ENCODE results near the gene EIF4B.

Gene EIF4B, protein sequence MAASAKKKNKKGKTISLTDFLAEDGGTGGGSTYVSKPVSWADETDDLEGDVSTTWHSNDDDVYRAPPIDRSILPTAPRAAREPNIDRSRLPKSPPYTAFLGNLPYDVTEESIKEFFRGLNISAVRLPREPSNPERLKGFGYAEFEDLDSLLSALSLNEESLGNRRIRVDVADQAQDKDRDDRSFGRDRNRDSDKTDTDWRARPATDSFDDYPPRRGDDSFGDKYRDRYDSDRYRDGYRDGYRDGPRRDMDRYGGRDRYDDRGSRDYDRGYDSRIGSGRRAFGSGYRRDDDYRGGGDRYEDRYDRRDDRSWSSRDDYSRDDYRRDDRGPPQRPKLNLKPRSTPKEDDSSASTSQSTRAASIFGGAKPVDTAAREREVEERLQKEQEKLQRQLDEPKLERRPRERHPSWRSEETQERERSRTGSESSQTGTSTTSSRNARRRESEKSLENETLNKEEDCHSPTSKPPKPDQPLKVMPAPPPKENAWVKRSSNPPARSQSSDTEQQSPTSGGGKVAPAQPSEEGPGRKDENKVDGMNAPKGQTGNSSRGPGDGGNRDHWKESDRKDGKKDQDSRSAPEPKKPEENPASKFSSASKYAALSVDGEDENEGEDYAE

DNA sequence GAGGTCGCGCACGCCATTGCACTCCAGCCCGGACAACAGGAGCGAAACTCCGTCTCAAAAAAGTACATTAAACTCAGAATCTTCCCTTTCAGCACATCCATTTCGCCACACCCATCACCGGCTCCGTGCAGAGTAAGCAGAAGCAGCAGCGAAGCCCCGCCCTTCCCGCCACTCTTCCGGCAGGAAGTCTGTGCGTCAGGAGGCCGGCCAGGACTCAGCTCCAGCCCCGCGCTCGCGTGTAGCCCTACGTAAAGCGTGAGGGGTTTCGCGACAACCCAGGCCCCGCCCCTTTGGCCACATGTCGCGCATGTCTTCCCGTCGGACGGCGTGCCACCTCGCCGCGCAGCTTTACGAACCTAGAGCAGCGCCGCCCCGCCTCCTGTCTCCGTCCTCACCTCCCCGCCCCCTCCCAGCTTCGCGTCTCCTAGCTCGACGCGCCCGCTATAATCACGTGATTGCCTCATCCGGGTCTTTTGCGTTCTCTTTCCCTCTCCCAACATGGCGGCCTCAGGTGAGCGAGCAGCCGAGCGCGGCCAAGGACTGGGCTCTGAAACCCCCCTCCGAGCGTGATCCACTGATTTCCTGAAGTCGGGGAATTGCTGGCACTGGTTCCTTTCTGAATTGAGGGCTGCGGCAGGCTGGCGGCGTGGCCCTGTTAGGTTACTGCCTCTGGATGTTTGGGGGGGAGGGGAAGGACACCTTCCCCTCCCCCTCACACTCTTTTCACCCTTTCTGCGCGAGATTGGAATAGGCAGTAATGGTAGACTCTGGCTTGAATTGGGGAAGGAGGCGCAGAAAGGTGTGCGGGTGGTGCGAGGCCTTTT is at the start of gene EIF4B:
Gene EIF4B (plus strand): TSS at position 471 of the 824 bp plus-strand sequence. CDS start 28 bp downstream, at position 499.
- Histone ChIP-seq H3K4me3 (ENCODE audit: low read depth, low read length) (peak within 1 kb of the TSS; percentile 99), H3K27ac (ENCODE audit: low read depth, low read length) (peak within 1 kb of the TSS; percentile 99), H3K36me3 (ENCODE audit: control insufficient read depth, insufficient read depth, low read length) (peaks cover 35% of the 10 kb centered on the region), H3K27me3 (ENCODE audit: control insufficient read depth, insufficient read depth, low read length) (no peaks in the 10 kb centered on the region), H3K4me1 (ENCODE audit: control insufficient read depth, insufficient read depth, low read length) (peaks cover 38% of the 10 kb centered on the region), H3K9me3 (ENCODE audit: control insufficient read depth, insufficient read depth, low read length) (no peaks in the 10 kb centered on the region), H3K9ac (ENCODE audit: low read depth, low read length) (peak within 1 kb of the TSS; percentile 100)

DNA sequence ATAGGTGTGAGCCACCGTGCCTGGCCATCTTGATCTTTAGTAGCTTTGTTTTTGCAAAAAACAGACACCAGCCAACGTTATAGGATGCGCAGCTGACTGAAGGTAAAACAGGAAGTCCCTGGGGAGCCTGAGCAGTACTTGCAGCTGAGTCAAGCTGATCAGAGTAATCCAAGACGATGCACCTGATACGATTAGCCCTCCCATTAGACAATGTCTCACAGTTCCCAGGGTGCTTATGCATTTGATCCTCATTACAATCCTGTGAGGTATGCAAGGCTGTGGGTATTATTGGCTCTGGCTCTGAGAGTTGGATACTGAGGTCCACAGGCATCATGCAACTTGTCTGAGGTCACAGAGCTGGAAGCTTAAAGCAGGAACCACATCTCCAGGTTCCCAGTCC is 49.3 kb upstream of the EIF4B start:
- H3K27ac ChIP-seq (ENCODE audit: low read depth, low read length) = peak overlapping the region; percentile 51
- H3K9me3 ChIP-seq (ENCODE audit: control insufficient read depth, insufficient read depth, low read length) = no peaks in the 10 kb centered on the region
- peaks cover 5% of the 10 kb centered on the region; the same call in 1 of the 2 replicates for H3K4me1 ChIP-seq (ENCODE audit: control insufficient read depth, insufficient read depth, low read length)
- no peak overlapping the region for H3K4me3 ChIP-seq (ENCODE audit: low read depth, low read length)
- no peak overlapping the region for H3K9ac ChIP-seq (ENCODE audit: low read depth, low read length)
- no peaks in the 10 kb centered on the region for H3K27me3 ChIP-seq (ENCODE audit: control insufficient read depth, insufficient read depth, low read length)
- H3K36me3 ChIP-seq (ENCODE audit: control insufficient read depth, insufficient read depth, low read length) = peaks cover 16% of the 10 kb centered on the region

DNA sequence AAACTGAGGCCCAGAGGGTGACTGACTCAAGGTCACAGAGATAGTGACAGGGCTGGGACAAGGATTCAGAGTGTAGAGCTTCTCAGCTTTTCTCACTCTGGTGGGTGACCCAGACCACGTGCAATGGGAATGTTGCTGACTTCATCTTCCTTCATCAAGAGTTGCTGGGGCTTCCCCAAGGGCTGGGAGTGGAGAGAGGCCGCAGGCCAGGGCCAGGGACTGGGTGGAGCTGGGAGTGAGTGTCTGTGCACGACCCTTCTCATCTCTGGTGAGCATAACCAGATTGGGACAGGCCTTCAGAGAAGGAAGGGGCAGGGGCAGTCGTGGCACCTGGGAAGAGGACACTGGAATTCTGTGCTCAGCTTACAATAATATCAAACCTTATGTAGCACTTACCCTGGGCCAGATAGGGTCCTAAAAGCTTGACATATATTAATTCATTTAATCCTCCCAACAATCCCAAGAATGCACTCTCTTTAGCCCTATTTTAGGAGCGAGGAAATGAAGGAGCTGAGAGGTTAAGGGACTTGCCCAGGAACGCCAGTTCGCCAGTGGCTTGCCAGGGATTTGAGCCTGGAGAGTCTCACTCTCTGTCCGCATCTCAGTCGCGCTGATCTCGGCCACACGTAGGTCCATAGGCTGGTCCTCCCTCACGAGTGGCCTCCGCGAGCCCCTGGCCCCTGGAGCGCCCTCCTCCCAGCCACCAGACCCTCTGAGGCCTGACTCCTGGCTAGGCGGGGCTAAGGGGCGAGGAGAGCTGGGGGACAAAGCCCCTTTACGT is 41.5 kb upstream of the EIF4B start:
- Histone ChIP-seq H3K9me3 (ENCODE audit: control insufficient read depth, insufficient read depth, low read length) (no peaks in the 10 kb centered on the region), H3K4me3 (ENCODE audit: low read depth, low read length) (peak overlapping the region; percentile 62), H3K4me1 (ENCODE audit: control insufficient read depth, insufficient read depth, low read length) (peaks cover 7% of the 10 kb centered on the region; the same call in 1 of the 2 replicates), H3K27me3 (ENCODE audit: control insufficient read depth, insufficient read depth, low read length) (peaks cover 24% of the 10 kb centered on the region), H3K9ac (ENCODE audit: low read depth, low read length) (no peak overlapping the region), H3K27ac (ENCODE audit: low read depth, low read length) (no peak overlapping the region), H3K36me3 (ENCODE audit: control insufficient read depth, insufficient read depth, low read length) (no peaks in the 10 kb centered on the region)

DNA sequence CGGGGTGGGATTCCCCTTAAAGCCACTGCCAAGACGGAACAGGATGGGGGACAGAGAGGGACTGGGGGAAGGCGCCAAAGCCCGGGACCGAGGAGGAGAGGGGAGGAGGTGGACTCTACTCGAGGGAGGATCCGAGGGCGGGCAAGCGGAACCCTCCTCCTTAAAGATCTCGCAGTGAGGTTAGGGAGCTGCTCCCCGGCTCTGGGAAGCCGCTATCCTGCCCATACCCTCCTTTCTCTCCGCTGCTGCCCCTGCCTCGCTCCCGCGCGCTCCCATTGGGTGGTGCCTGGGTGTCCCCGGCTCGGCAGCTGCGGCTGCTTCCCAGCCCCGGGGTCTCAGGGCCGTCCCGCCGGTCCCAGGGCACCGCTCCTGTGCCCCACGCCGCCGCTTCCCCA is 40.9 kb upstream of the EIF4B start:
- no peaks in the 10 kb centered on the region for H3K36me3 ChIP-seq (ENCODE audit: control insufficient read depth, insufficient read depth, low read length)
- H3K4me3 ChIP-seq (ENCODE audit: low read depth, low read length) = peak overlapping the region; percentile 62
- no peak overlapping the region for H3K9ac ChIP-seq (ENCODE audit: low read depth, low read length)
- H3K27ac ChIP-seq (ENCODE audit: low read depth, low read length) = no peak overlapping the region
- H3K27me3 ChIP-seq (ENCODE audit: control insufficient read depth, insufficient read depth, low read length) = peaks cover 24% of the 10 kb centered on the region
- no peaks in the 10 kb centered on the region for H3K9me3 ChIP-seq (ENCODE audit: control insufficient read depth, insufficient read depth, low read length)
- H3K4me1 ChIP-seq (ENCODE audit: control insufficient read depth, insufficient read depth, low read length) = peaks cover 7% of the 10 kb centered on the region; the same call in 1 of the 2 replicates

DNA sequence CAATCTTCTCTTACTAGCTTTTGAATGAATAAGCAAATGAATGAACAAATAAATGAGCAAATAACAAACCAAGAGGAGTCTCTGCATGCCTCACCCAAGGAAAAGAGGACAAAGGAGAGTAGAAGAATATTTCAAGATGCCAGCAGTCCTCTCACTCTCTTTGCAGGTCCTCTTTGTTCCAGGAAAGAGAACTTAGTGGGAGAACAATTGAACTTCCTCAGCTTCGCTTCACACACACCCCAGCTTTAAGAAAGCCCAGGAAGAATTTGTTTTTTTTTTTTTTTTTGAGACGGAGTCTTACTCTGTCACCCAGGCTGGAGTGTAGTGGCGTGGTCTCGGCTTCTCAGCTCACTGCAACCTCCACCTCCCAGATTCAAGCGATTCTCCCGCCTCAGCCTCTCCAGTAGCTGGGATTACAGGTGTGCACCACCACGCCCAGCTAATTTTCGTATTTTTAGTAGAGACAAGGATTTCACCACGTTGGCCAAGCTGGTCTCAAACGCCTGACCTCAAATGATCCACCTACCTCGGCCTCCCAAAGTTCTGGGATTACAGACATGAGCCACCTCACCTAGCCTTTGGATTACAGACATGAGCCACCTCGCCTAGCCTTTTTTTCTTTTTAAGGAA is 37.0 kb upstream of the EIF4B start:
- no peak overlapping the region for H3K9ac ChIP-seq (ENCODE audit: low read depth, low read length)
- no peaks in the 10 kb centered on the region for H3K36me3 ChIP-seq (ENCODE audit: control insufficient read depth, insufficient read depth, low read length)
- H3K9me3 ChIP-seq (ENCODE audit: control insufficient read depth, insufficient read depth, low read length) = no peaks in the 10 kb centered on the region
- peaks cover 20% of the 10 kb centered on the region for H3K27me3 ChIP-seq (ENCODE audit: control insufficient read depth, insufficient read depth, low read length)
- H3K4me1 ChIP-seq (ENCODE audit: control insufficient read depth, insufficient read depth, low read length) = peaks cover 15% of the 10 kb centered on the region
- no peak overlapping the region for H3K27ac ChIP-seq (ENCODE audit: low read depth, low read length)
- no peak overlapping the region for H3K4me3 ChIP-seq (ENCODE audit: low read depth, low read length)

DNA sequence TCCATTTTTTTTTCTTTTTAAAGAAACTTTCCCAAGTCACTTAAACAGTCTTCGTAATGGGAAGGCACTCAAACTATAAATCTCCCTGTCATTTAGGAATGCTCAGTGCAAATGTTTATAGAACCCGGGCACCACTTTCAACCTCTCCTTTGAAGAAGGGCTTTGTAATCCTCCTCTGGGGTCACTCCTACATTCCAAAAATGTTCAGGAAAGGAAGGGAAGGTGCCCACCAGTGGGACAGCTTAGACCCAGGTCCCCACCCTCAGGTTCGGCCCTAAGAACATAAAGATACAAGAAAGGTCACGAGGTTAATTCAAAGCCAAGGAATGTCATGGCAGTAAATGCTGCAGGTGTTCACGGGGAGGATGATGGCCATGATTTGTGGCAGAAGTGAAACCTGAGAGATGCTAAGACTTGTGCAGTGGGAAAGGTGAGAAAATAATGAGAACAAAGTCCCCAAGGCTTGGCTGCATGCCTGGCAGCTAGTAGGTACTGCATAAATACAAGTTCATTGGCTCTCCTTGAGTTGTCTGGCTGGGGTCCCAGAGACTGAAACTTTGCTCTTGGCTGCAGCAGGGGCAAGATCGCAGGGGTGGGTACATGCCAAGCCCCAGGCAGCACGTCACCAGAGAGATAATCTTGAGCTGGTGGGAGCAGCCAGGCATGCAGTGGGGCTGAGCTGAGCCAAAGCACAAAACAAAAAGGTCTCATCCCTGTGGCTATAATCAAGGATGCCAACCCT is 36.3 kb upstream of the EIF4B start:
- no peak overlapping the region for H3K4me3 ChIP-seq (ENCODE audit: low read depth, low read length)
- no peak overlapping the region for H3K27ac ChIP-seq (ENCODE audit: low read depth, low read length)
- peaks cover 10% of the 10 kb centered on the region for H3K4me1 ChIP-seq (ENCODE audit: control insufficient read depth, insufficient read depth, low read length)
- no peak overlapping the region for H3K9ac ChIP-seq (ENCODE audit: low read depth, low read length)
- H3K9me3 ChIP-seq (ENCODE audit: control insufficient read depth, insufficient read depth, low read length) = no peaks in the 10 kb centered on the region
- H3K36me3 ChIP-seq (ENCODE audit: control insufficient read depth, insufficient read depth, low read length) = no peaks in the 10 kb centered on the region
- peaks cover 13% of the 10 kb centered on the region for H3K27me3 ChIP-seq (ENCODE audit: control insufficient read depth, insufficient read depth, low read length)

DNA sequence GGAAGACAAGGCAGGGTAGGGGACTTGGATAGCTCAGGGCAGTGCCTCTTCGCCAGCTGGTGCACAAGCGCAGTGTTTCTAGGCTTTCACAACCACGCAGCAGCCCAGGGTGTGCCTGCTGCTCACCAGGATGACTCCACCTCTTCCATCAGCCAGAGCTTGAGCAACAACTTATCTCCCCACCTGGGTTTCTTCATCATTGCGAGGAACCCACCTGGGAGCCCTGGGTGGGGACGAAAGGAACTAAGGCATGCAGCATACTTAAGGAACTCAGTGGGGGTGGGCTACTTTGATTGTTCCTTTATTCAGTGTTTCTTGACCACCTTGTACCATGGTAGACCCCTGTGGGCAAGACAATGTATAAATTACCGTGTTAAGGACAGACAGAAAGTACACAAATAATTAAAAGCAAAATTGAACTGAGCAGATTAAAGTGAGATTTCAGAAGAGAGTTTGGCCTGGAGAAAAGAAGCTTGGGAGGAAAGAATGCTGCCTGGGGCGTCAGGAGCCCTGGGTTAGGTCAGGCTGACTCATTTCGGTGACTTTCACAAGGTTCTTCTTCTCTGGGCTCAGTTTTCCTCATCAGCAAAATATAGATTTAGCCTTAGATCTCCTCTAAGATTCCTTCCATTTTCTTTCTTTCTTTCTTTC is 34.5 kb upstream of the EIF4B start:
- Histone ChIP-seq H3K4me3 (ENCODE audit: low read depth, low read length) (no peak overlapping the region), H3K27me3 (ENCODE audit: control insufficient read depth, insufficient read depth, low read length) (no peaks in the 10 kb centered on the region), H3K27ac (ENCODE audit: low read depth, low read length) (peak overlapping the region; percentile 79), H3K36me3 (ENCODE audit: control insufficient read depth, insufficient read depth, low read length) (no peaks in the 10 kb centered on the region), H3K9ac (ENCODE audit: low read depth, low read length) (no peak overlapping the region), H3K4me1 (ENCODE audit: control insufficient read depth, insufficient read depth, low read length) (peaks cover 8% of the 10 kb centered on the region), H3K9me3 (ENCODE audit: control insufficient read depth, insufficient read depth, low read length) (no peaks in the 10 kb centered on the region)

DNA sequence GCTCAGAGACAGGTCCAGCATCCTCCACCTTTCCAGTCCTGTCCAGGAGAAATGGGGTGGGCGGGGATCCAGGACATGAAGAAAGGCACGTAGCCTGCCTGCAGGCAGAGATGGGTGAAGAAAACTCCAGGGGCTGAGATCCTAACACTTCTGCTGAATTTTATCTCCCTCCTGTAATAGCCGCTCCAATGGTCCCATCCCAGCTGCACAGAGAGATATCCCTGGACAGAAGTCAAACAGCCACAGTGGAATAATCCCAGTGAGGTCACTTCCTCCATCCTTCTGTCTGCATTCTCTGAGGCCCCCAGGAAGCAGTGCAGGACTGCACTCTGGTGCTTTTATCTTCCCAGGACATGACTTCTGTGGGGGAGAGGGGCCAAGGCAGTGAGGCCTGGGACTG is 31.1 kb upstream of the EIF4B start:
- H3K4me3 ChIP-seq (ENCODE audit: low read depth, low read length) = no peak overlapping the region
- peaks cover 8% of the 10 kb centered on the region for H3K4me1 ChIP-seq (ENCODE audit: control insufficient read depth, insufficient read depth, low read length)
- no peaks in the 10 kb centered on the region for H3K9me3 ChIP-seq (ENCODE audit: control insufficient read depth, insufficient read depth, low read length)
- H3K36me3 ChIP-seq (ENCODE audit: control insufficient read depth, insufficient read depth, low read length) = no peaks in the 10 kb centered on the region
- H3K9ac ChIP-seq (ENCODE audit: low read depth, low read length) = no peak overlapping the region
- H3K27ac ChIP-seq (ENCODE audit: low read depth, low read length) = no peak overlapping the region
- no peaks in the 10 kb centered on the region for H3K27me3 ChIP-seq (ENCODE audit: control insufficient read depth, insufficient read depth, low read length)

DNA sequence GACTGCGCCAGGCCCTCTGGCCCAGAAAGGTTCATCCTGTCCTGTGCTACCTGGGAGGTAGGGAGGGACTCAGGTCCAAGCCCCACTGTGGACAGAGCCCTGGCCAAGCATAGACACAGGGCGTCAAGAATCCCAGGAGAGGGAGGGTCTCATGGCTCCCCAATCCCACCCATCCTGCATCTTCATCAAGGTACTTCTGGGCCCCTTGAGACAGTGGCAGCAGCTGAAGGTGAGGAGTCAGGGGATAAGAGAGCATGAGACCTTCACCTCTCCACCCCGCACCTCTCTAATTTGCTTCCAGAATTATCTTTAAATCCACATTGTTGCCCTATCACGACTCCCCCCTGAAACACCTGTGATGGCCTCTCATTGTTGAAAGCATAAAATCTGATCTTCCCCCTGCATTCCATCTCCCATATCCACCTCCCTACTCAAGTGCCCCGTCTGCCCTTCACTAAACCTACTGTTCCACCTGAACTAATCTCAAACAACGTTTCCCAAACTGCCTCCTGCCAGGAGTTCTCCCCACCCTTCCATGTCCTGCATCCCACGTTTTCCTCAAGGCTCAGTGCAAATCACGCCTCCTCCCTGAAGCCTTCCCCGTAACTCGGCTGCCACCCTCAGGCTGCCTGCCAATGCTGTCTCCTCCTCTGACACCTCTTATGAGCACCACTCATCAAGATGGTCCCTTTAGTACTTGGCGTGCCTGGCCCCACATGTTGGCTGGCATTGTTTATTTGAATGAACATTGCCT is 30.3 kb upstream of the EIF4B start:
- peaks cover 8% of the 10 kb centered on the region for H3K4me1 ChIP-seq (ENCODE audit: control insufficient read depth, insufficient read depth, low read length)

More for the DNA sequence above, 30.3 kb upstream of the EIF4B start:
- Histone ChIP-seq H3K36me3 (ENCODE audit: control insufficient read depth, insufficient read depth, low read length) (no peaks in the 10 kb centered on the region), H3K9ac (ENCODE audit: low read depth, low read length) (no peak overlapping the region), H3K4me3 (ENCODE audit: low read depth, low read length) (no peak overlapping the region), H3K27me3 (ENCODE audit: control insufficient read depth, insufficient read depth, low read length) (no peaks in the 10 kb centered on the region), H3K9me3 (ENCODE audit: control insufficient read depth, insufficient read depth, low read length) (no peaks in the 10 kb centered on the region), H3K27ac (ENCODE audit: low read depth, low read length) (peak overlapping the region; percentile 46)

Data from HUES48 (cell line).